Activated CD8-positive, alpha-beta T cell treated with anti-CD3 and anti-CD28 coated beads, Interleukin-2, amount 10 ng/mL, durations not matched to agents 7 days and 5 days (primary cell): ENCODE measurements around the gene CLEC1A. TPM values are rescaled to one million over a fixed set of nuclear protein-coding genes. Genes with fewer than 3 reads are reported as not detected.

Source experiments
- ATAC-seq: fragments of 150-1000 bp; cut with Tn5 transposase; one replicate; pipeline ENCODE4 v1.10.0; 2021; ENCODE audit warnings: moderate library complexity
- CTCF ChIA-PET: fragments of 350-600 bp; sonication (Branson Sonifier 250); formaldehyde crosslinking; loops from one replicate; lab custom pipeline; 2021; ENCODE audit warnings: antibody characterized with exemption; lab: Charles Lee
- POLR2A ChIA-PET: fragments of 350-600 bp; sonication (Branson Sonifier 250); formaldehyde crosslinking; loops from one replicate; lab custom pipeline; 2021; ENCODE audit warnings: antibody characterized with exemption; lab: Charles Lee
- DNase-seq: peaks from one replicate; pipeline ENCODE4 v3.0.0-alpha.2; 2020
- H3K27ac Mint-ChIP-seq: one replicate; pipeline ENCODE4 v1.8.0; 2021; ENCODE audit warnings: mild to moderate bottlenecking, mixed read lengths
- H3K27me3 Mint-ChIP-seq: one replicate; pipeline ENCODE4 v1.8.0; 2021; ENCODE audit warnings: low read depth, mixed read lengths
- H3K36me3 Mint-ChIP-seq: one replicate; pipeline ENCODE4 v1.8.0; 2021; ENCODE audit warnings: low read depth, mixed read lengths
- H3K4me1 Mint-ChIP-seq: one replicate; pipeline ENCODE4 v1.8.0; 2021; ENCODE audit warnings: low read depth, mixed read lengths
- H3K4me3 Mint-ChIP-seq: one replicate; pipeline ENCODE4 v1.8.0; 2021; ENCODE audit warnings: mild to moderate bottlenecking, mixed read lengths
- H3K9me3 Mint-ChIP-seq: one replicate; pipeline ENCODE4 v1.8.0; 2022; ENCODE audit warnings: mixed read lengths; ENCODE audit not compliant: insufficient read depth
- total RNA-seq, 2 experiments: library from RNA; stranded (reverse); gene quantifications; one replicate each; pipeline ENCODE4 v1.2.3, GENCODE V29; 2021

CLEC1A gene
- total RNA-seq, 2 experiments from 2014 or later = not detected

DNA sequence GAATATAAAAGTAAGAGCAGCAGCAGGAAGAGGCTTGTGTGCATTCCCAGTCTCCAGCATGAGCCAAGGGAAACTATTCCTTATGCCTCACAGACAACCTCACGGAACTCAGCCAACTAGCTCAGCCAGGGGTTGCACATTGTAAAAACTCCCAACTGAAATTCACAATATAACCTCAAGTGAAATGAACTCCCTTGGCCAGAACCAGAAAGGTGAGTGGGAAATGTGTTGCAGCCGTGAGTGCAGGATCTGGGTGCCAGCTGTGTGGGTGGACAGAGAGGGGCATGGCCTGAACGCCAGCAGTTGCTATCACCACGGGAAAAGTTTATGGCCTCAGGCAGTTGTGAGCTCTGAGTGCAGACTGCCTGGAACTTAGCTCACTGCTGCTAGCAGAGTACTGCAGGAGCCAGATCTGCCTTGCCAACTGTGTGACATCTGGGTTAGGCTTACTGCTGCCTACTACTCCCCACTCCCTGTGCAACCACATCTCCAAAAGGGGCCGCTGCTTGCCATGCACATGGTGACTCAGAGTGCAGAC, 2.3 kb upstream of the CLEC1A start:
- H3K4me3 Mint-ChIP-seq = no peak overlapping the region
- H3K36me3 Mint-ChIP-seq = no peaks in the 10 kb centered on the region
- DNase-seq (no peak), ATAC-seq (no peak)
- no peak overlapping the region for H3K27ac Mint-ChIP-seq
- POLR2A ChIA-PET = no interaction called here
- peaks cover 7% of the 10 kb centered on the region for H3K4me1 Mint-ChIP-seq
- H3K27me3 Mint-ChIP-seq = peaks cover 24% of the 10 kb centered on the region
- peaks cover 5% of the 10 kb centered on the region for H3K9me3 Mint-ChIP-seq
- CTCF ChIA-PET = interaction anchor here (2.0 kb wide), 1 partner anchor 10 kb away, joined by 6 read pairs; no protein-coding TSS in a partner anchor

DNA sequence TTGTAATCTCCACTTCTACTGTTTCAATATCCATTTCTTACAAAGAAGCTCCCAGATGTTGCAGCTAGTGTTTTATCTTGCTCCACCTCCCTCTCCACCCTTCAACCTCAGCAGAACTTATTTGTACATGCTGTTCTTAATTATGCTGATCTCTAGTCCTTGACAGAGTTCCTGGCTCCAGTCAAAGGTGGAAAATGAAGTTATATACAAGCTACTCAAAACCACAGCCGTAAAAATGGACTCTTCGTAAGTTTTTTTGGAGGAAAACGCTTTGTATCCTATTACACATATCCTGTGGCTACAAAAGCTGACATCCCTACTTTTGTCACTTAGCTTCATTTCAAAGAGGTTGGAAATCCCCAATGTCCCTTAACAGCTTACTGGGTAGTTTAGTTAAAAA, 1.3 kb downstream of the CLEC1A start:
- ChIA-PET CTCF (no interaction called here), POLR2A (no interaction called here)
- ATAC-seq = no peak
- Mint-ChIP-seq H3K27ac (no peak overlapping the region), H3K36me3 (no peaks in the 10 kb centered on the region), H3K4me1 (peaks cover 7% of the 10 kb centered on the region), H3K4me3 (no peak overlapping the region), H3K9me3 (no peaks in the 10 kb centered on the region), H3K27me3 (peaks cover 5% of the 10 kb centered on the region)
- no peak for DNase-seq

DNA sequence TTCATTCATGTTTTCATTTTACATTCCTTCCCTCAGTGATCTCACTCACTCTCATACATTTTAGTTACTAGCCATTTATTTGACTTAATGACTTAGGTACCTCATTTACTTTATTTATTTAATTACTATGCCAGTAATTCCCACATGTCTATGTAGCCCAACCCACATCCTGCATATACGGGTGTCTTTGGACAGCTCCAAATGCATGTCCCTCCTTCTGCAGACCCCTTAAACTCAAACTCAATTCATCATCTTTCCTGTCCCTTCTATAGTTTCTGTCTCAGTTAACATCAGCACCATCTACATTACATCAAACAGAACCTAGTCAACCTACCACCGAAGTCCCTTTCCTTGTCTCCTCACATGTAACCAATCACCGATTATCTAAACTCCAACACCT, 2.8 kb downstream of the CLEC1A start:
- Mint-ChIP-seq H3K27me3 (peaks cover 6% of the 10 kb centered on the region), H3K4me3 (no peak overlapping the region), H3K27ac (no peak overlapping the region), H3K36me3 (no peaks in the 10 kb centered on the region), H3K9me3 (no peaks in the 10 kb centered on the region), H3K4me1 (no peaks in the 10 kb centered on the region)
- CTCF ChIA-PET = interaction anchor here (1.0 kb wide), 1 partner anchor 44 kb away, joined by 3 read pairs; no protein-coding TSS in a partner anchor
- DNase-seq (no peak), ATAC-seq (no peak)
- POLR2A ChIA-PET = no interaction called here

DNA sequence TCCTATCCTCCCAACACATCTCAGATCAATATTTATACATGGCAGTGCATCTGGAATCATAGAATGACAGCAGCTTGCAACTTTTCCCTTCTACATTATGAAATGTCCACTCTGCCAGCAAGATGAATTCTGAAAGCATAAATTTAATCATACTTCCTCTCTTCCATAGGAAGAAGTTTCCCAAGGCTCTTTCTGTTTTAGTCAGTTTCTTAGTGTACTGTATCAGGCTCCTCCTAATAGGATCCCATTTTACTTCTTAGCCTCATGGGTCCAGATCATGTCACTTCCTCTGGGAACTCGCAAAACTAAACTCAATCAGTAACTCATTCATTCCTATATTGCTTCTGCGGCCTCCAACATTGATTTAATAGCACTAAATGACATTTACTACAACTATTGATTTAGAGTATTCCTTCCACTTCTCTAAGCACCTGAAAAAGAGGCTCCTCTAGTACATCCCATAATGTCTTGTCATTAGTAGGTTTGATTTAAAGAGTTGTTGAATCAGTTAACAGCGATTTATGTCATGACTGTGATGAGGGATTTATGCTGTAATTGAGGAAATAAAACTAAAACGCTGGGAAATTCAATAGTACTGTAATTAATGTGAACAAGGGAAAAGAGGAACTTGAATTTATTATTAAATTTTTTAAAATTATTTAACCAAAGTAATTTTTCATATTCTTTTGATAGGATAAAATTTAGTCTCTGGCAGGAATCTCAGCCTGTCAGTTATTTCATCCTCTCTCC, 4.0 kb downstream of the CLEC1A start:
- no peak overlapping the region for H3K4me3 Mint-ChIP-seq
- CTCF ChIA-PET = interaction anchor here (0.7 kb wide), 1 partner anchor 16 kb away, joined by 3 read pairs; no protein-coding TSS in a partner anchor
- H3K4me1 Mint-ChIP-seq = no peaks in the 10 kb centered on the region
- DNase-seq (no peak), ATAC-seq (no peak)
- no peaks in the 10 kb centered on the region for H3K36me3 Mint-ChIP-seq
- peaks cover 11% of the 10 kb centered on the region for H3K27me3 Mint-ChIP-seq
- no peak overlapping the region for H3K27ac Mint-ChIP-seq
- POLR2A ChIA-PET = no interaction called here
- no peaks in the 10 kb centered on the region for H3K9me3 Mint-ChIP-seq

DNA sequence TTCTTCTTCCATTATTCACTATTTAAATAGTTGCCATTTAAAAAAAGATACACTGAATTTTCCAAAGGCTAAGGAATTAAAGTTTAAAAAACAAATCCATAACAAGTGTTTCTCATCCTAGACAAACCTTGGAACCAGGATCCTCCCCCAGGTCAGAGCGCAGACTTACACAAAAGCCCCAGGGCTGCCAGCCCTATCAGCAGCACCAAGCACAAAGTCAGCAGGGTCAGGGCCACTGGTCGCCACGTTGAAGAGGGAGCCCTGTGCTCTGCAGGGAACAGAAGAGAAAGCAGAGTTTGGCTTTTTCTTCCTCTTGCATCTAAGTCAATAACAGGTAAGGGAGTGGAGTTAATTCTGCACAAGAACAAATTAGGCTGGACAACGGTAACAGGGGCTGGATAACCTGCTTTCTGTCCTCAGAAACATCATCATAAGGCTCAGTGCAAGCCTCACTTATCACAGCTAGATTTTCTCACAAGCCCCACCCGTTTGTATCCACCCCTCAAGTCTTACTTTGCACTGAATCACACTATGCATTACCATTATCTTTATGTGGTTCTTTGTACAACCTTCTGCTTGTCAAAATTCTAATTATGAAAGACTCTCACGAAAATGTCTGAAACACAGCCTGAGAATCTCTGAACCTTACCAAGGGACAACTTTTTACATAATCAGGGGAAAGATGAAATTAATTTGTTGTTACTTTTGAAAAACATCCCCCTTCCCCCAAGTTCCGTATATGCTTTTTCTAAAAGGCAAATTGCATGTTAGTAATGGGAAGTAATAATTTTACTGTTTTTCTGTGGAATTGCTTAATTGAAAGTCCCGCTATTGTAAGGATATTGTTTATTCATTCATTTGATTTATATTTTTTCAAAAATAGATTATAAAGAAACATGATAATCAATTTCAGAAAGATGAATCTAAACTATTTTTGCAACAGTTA, 9.6 kb downstream of the CLEC1A start:
- POLR2A ChIA-PET = no interaction called here
- Mint-ChIP-seq H3K4me1 (no peaks in the 10 kb centered on the region), H3K4me3 (no peak overlapping the region), H3K36me3 (no peaks in the 10 kb centered on the region), H3K27me3 (peaks cover 14% of the 10 kb centered on the region), H3K27ac (no peak overlapping the region), H3K9me3 (peaks cover 2% of the 10 kb centered on the region)
- DNase-seq (no peak), ATAC-seq (no peak)
- CTCF ChIA-PET = no interaction called here

DNA sequence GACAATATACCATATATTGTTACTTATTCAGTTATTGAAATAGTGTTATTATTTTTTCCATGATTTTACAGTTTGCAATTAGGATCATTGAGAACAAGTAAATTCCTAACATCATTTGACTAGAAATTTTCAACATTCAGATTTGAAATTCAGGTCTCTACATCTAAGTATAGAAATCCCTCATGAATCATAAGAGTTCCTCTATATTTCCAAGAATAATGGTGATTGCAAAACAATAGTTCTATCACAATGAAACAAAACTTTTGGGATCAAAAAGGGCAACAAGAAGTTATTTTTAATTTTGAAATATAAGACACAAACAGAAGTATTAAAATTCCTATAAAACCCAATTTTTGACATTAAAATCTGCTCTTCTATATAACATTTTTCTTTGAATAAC, 10.8 kb downstream of the CLEC1A start:
- Mint-ChIP-seq H3K4me1 (no peaks in the 10 kb centered on the region), H3K9me3 (peaks cover 4% of the 10 kb centered on the region), H3K36me3 (no peaks in the 10 kb centered on the region), H3K27me3 (peaks cover 14% of the 10 kb centered on the region), H3K27ac (no peak overlapping the region), H3K4me3 (no peak overlapping the region)
- no peak for ATAC-seq
- ChIA-PET POLR2A (no interaction called here), CTCF (no interaction called here)
- no peak for DNase-seq

DNA sequence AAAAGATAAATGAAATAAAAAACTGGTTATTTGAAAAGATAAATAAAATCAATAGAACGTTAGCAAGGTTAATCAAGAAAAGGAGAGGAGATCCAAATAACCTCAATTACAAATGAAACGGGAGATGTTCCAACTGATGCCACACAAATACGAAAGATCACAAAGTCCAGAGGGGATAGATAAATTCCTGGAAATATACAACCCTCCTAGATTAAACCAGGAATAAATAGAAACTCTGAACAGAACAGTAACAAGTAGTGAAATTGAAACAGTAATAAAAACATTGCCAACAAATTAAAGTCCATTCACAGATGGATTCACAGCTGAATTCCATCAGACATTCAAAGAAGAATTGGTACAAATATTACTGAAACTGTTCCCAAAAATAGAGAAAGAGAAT, 12.4 kb downstream of the CLEC1A start:
- H3K4me3 Mint-ChIP-seq = no peak overlapping the region
- ATAC-seq (no peak), DNase-seq (no peak)
- CTCF ChIA-PET = no interaction called here
- peaks cover 14% of the 10 kb centered on the region for H3K27me3 Mint-ChIP-seq
- POLR2A ChIA-PET = no interaction called here
- peaks cover 4% of the 10 kb centered on the region for H3K9me3 Mint-ChIP-seq
- no peaks in the 10 kb centered on the region for H3K36me3 Mint-ChIP-seq
- no peak overlapping the region for H3K27ac Mint-ChIP-seq
- H3K4me1 Mint-ChIP-seq = no peaks in the 10 kb centered on the region

DNA sequence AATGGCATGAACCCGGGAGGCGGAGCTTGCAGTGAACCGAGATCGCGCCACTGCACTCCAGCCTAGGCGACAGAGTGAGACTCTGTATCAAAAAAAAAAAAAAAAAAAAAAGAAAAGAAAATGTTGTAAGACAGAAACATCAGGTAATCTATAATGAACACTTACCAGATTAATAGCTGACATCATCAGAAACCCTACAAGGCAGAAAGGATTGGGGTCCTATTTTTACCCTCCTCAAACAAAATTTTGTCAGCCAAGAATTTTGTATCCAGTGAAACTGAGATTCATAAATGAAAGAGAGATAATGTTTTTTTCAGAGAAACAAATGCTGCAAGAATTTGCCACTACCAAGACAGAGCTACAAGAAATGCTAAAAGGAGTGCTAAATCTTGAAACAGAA, 14.1 kb downstream of the CLEC1A start:
- Mint-ChIP-seq H3K27me3 (peaks cover 8% of the 10 kb centered on the region), H3K9me3 (peaks cover 4% of the 10 kb centered on the region), H3K27ac (no peak overlapping the region), H3K36me3 (no peaks in the 10 kb centered on the region), H3K4me1 (no peaks in the 10 kb centered on the region), H3K4me3 (no peak overlapping the region)
- POLR2A ChIA-PET = interaction anchor here (0.6 kb wide), 1 partner anchor 1571 kb away, joined by 3 read pairs; no protein-coding TSS in a partner anchor
- CTCF ChIA-PET = no interaction called here
- DNase-seq = no peak
- no peak for ATAC-seq

DNA sequence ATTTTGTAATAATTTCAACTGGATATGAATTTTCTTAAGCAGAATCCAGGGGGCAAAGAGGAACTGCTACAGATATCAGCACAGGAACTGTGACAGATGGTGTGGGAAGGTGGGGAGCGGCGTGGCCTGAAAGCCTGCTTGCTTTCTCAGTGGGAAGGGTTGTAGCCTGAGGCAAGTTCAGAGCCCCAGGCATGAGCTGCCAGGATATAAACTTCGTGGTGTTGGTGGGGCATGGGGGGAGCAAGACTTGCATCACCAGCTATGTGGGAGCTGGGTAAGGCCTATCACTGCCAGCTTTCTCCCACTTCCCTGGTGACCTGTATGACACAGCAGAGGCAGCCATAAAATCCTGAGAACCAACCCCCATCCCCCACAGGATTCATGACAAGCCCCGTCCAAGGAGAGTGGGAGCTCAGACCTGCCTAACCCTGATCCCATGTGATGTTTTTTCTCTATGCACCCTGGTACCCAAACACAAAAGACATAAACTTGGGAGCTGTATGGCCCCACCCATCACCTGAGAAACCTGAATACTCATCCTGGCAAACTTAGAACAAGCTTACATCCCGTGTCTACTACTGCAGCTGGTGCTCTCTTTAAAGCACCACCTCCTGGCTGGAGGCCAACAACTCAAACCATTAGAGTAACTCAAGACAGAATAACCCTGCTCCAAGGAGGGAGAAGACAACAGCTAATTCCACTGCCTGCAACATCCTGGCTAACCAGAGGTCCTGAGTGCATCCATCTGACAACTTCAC, 16.5 kb downstream of the CLEC1A start:
- ChIA-PET CTCF (no interaction called here), POLR2A (no interaction called here)
- H3K27me3 Mint-ChIP-seq = peaks cover 8% of the 10 kb centered on the region
- no peaks in the 10 kb centered on the region for H3K36me3 Mint-ChIP-seq
- H3K4me1 Mint-ChIP-seq = no peaks in the 10 kb centered on the region
- H3K9me3 Mint-ChIP-seq = peaks cover 4% of the 10 kb centered on the region
- ATAC-seq = no peak
- DNase-seq = no peak
- no peak overlapping the region for H3K4me3 Mint-ChIP-seq
- H3K27ac Mint-ChIP-seq = no peak overlapping the region

DNA sequence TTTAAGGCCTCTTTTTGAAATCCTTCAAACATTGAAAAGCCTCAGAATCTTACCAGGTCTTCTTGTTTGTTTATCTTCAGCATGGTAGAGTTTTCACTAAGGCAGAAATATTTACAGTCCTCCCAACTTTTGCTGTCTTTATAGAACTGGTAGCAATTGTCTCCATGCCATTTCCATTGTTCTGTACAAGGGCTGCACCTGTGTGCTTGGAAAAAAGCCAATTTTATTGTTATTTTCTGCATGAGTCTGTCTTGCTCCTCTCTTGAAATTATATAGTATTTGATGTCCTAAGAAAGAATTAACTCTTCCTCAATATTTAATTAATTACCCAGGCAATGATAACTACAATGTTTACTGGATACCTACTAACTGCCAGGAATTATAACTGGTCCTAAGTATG, 23.3 kb downstream of the CLEC1A start:
- Mint-ChIP-seq H3K9me3 (no peaks in the 10 kb centered on the region), H3K4me1 (no peaks in the 10 kb centered on the region), H3K27ac (no peak overlapping the region), H3K4me3 (no peak overlapping the region), H3K36me3 (no peaks in the 10 kb centered on the region), H3K27me3 (peaks cover 28% of the 10 kb centered on the region)
- ChIA-PET POLR2A (no interaction called here), CTCF (no interaction called here)
- DNase-seq = no peak
- ATAC-seq = no peak

DNA sequence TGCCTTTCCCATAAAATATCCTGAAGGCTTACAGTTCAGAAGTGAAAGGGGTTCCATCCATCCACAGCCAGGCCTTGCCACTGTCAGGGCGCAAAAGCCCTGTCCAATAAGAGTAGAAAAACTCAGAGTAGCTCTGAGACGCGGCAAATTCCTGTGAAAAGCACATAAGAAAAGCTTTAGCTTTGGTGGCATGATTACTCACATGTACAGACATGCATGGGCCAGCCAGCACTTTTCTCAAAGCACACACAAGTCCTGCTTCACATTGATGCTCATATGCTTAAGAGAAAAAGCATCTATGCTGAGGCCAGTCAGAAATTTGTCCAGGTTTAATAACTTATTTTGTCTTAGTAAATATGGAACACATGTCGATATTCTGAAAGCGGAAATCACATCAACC, 25.5 kb downstream of the CLEC1A start:
- no peaks in the 10 kb centered on the region for H3K36me3 Mint-ChIP-seq
- POLR2A ChIA-PET = interaction anchor here (1.0 kb wide), 1 partner anchor 8 kb away, joined by 3 read pairs; no protein-coding TSS in a partner anchor

More for the DNA sequence above, 25.5 kb downstream of the CLEC1A start:
- Mint-ChIP-seq H3K27ac (no peak overlapping the region), H3K4me3 (no peak overlapping the region), H3K27me3 (peaks cover 37% of the 10 kb centered on the region), H3K9me3 (no peaks in the 10 kb centered on the region), H3K4me1 (no peaks in the 10 kb centered on the region)
- CTCF ChIA-PET = interaction anchor here (0.7 kb wide), 1 partner anchor 133 kb away, joined by 3 read pairs; no protein-coding TSS in a partner anchor
- ATAC-seq = no peak
- DNase-seq = no peak
